ENCODE data around the gene GOLGA8O.
"Not testable (repeated sequence)": the region's sequence is repeated elsewhere in the genome, so short reads cannot be mapped to it uniquely, and the experiment has no call there.

GOLGA8O gene

GRCh38 chr15:32455534-32455933 is at the start of gene GOLGA8O:
Gene GOLGA8O (minus strand): TSS chr15:32455634. CDS start chr15:32455536, 98 bp downstream.
- CTCF ChIA-PET; H3K27ac ChIP-seq; DNase-seq (ENCODE audit: low spot score); POLR2A ChIA-PET (ENCODE audit: low non-redundant PET): not testable (repeated sequence)

DNA sequence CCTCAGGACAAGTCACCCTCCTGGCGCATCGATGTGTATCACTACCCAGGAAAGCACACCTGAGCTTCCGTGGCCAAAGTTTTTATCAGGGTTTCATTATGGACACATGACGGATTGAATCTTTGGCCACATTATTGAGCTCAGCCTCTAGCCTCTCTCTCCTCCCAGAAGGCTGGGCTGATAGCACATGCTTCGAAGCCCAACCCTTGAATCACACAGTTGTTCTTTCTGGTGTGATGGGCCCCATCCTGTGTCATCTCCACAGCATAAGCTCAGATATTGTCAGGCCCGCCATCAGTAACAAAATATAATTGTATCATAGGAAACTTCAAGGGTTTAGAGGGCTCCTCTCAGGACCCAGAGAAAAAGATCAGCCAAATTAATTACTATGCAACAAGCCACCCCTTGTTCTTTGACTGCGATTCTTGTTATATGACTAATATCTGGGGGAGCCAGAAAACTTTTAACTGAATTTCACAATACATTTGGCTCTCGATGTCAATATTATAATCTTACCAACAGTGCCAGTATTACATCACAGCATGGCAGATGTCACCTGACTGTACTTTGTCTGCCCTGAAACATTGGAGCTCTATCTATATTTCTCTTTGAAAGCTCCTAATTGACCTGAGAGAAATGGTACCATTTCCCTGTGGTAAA is 48.8 kb upstream of the GOLGA8O start:
- CTCF ChIA-PET; H3K27ac ChIP-seq; DNase-seq (ENCODE audit: low spot score); POLR2A ChIA-PET (ENCODE audit: low non-redundant PET): not testable (repeated sequence)

- CTCF ChIA-PET; POLR2A ChIA-PET (ENCODE audit: low non-redundant PET); H3K27ac ChIP-seq; DNase-seq (ENCODE audit: low spot score): not testable (repeated sequence)
Observed at GRCh38 chr15:32502946-32503345, 47.5 kb upstream of the GOLGA8O start.

DNA sequence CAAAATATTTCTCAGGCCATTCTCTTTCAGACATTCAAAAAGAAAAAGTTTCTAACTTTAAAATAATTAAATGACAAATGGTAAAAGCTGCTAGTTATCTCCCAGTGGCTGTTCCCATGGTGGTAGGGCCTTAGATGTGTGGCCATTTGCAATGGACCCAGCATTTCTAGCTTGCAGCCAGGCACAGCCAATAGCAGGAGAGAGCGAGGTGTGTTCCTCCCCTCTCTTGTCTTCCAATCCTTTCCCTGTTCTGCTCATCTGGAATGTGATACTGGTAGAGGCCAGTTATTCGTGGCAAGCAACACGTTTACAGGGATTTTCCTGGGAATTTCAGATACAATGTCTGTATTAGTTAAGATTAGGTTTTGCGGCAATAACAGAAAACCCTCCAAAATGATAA is 37.3 kb upstream of the GOLGA8O start:
- H3K27ac ChIP-seq; DNase-seq (ENCODE audit: low spot score); POLR2A ChIA-PET (ENCODE audit: low non-redundant PET); CTCF ChIA-PET: not testable (repeated sequence)

- DNase-seq (ENCODE audit: low spot score); CTCF ChIA-PET; H3K27ac ChIP-seq; POLR2A ChIA-PET (ENCODE audit: low non-redundant PET): not testable (repeated sequence)
Observed at GRCh38 chr15:32486474-32486873, 31.0 kb upstream of the GOLGA8O start.

DNA sequence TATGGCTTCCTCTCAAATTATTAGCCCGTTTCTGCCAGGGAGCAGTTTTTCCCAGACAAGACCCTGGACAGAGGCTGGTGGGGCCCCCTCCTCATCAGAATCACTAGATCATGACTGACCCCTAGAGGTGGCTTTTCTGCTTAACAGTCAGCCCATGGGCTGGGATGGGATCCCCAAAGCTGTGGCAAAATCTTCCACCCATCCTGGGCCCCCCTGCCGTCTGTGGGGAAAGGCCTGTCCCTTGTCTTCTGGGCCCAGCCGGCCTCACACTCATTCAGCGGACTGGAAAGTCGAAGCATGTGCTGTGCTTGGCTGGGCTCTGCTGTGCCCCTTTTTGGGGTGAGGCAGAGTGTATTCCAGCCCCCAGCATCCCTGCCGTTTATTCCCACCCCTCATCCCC is 27.9 kb upstream of the GOLGA8O start:
- H3K27ac ChIP-seq; POLR2A ChIA-PET (ENCODE audit: low non-redundant PET); DNase-seq (ENCODE audit: low spot score); CTCF ChIA-PET: not testable (repeated sequence)

GRCh38 chr15:32481683-32482082 is 26.2 kb upstream of the GOLGA8O start:
- POLR2A ChIA-PET (ENCODE audit: low non-redundant PET); CTCF ChIA-PET; DNase-seq (ENCODE audit: low spot score); H3K27ac ChIP-seq: not testable (repeated sequence)

- POLR2A ChIA-PET (ENCODE audit: low non-redundant PET); CTCF ChIA-PET; DNase-seq (ENCODE audit: low spot score); H3K27ac ChIP-seq: not testable (repeated sequence)
Observed at GRCh38 chr15:32468076-32468475, 12.6 kb upstream of the GOLGA8O start.

DNA sequence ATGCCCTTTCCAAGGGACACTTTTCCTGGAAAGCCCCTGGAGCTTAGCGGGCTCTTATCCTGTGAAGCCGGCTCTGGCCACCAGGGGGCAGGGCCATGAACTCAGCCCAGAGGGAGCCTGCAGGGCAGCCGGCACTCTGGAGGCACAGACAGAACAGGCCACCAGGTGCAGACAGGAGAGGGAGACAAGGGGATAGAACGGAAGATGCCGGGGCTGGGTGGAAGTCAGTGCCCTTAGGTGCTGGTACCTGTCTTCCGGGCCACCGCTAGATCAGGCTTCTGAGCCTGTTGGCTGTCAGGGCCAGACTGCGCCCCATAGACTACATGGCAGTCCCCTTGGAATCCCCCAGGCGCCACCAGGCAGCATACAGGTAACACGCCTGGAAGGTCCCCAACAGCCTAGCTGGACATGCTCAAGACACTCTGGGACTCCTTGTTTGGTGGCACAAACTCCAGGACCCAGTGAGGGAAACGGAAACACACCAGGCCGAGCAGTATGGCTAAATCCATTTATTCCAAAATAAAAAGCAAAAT is 14.9 kb downstream of the GOLGA8O start:
- DNase-seq (ENCODE audit: low spot score); CTCF ChIA-PET; H3K27ac ChIP-seq; POLR2A ChIA-PET (ENCODE audit: low non-redundant PET): not testable (repeated sequence)

DNA sequence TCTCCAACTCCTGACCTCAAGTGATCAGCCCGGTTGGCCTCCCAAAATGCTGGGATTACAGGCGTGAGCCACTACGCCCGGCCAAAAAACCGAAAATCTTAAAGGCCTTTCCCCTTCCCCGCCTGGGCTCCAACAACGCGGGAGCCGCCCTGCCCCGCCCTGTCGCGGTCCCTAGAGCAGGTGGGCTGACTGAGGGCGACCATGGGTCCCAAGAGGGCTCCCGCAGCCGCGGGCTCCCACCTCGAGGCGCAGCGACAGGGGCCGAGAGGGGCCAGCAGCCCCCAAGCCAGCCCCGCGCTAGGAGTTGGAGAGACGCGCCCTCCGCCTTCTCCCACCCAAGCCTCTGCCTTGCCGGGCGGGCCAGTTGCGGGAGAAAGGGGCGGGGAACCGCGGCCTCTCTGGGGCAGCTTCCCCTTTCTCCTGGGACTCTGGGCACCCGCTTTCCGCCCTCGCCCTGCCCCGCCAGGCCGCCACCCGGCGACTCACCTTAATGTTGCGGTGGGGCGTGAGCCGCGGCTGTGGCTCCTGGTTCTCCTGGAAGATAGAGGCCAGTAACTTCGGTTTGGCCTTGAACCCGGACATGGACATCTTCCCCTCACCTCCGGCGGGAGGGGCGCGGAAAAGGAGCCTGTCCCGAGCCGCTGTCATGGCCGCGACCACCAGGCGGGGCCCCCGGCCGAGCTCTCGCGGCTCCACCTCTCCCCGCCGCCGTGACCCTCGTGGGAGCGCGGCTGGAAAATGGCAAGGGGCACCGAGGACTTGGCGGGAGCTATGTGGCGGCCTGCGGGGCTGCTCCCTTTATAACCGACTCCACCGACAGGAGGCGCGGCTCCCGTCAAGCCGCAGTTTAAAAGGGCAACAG is 21.1 kb downstream of the GOLGA8O start:
- H3K27ac ChIP-seq; CTCF ChIA-PET; DNase-seq (ENCODE audit: low spot score); POLR2A ChIA-PET (ENCODE audit: low non-redundant PET): not testable (repeated sequence)

DNA sequence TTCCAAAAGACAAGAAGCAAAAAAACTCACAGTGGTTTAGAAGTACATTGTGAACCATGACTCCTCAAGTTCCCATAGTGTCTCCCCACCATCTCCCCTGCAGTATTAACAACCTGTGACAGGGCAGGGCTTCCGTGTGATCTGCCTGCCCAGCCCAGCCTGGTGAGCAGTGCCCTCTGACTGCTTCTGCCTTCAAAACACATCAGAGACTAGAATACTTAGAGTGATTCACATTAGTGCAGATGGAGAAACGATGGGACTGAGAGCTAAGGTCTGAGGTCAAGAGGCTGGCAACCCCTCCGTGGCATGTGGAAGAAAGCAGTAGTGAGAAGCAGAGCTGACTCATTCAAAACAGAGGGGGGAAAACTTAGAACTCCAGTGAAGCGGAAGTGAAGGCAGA is 27.8 kb downstream of the GOLGA8O start:
- POLR2A ChIA-PET (ENCODE audit: low non-redundant PET); H3K27ac ChIP-seq; CTCF ChIA-PET; DNase-seq (ENCODE audit: low spot score): not testable (repeated sequence)

DNA sequence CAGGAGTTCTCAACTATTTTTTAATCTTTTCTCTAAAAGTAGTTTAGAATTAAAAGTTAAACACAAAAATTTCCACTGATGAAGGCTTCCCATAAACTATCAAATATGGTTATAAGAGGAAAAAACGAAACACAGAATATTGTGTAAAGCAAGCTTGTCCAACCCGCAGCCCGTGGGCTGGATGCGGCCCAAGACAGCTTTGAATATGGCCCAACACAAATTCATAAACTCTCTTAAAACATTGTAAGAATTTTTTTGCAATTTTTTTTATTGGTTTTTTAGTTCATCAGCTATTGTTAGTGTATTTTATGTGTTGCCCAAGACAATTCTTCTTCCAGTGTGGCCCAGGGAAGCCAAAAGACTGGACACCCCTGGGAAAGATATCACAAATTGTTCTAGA is 28.9 kb downstream of the GOLGA8O start:
- CTCF ChIA-PET; DNase-seq (ENCODE audit: low spot score); POLR2A ChIA-PET (ENCODE audit: low non-redundant PET); H3K27ac ChIP-seq: not testable (repeated sequence)

DNA sequence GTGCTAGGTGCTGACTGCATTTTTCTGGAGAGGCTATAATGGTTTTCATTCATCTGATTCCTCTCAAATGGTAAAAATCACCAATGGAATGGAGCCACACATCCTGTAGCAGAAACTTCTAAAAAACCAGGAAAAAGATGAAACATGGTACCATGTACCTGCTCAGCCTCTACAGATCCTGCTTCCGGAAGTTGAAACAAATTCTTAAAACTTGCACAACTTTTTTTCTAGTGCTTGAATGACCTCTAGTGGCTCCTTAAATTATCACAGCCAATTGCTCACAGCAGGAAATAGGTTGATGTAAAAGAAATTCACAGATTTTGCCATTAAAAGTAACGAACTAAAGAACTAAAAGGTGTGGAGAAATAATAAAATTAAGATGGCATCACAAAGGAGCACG is 47.5 kb downstream of the GOLGA8O start:
- CTCF ChIA-PET; H3K27ac ChIP-seq; POLR2A ChIA-PET (ENCODE audit: low non-redundant PET); DNase-seq (ENCODE audit: low spot score): not testable (repeated sequence)

DNA sequence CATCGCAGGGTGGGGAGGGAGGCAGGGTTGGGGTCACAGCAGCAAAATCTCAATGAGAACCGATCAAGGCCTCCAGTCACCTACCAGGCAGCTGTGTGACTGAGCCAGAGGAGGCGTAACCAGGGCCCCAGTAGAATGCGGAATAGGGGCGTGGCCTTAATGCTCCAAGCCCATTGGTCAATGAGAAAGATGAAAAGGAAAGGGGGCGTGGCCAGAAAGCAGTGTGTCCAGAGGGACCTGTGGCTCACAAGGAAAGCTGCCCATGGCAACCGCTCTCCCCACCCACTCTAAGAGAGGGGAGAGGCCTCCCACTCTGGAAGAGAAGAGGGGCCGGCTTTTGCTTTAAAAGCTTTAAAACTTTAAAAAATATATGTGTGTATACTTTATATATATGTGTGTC is 52.2 kb downstream of the GOLGA8O start, which contains the start of gene GOLGA8K:
Gene GOLGA8K (minus strand): TSS at position 101 of the 400 bp plus-strand sequence. CDS start 98 bp downstream, at position 3.
- DNase-seq (ENCODE audit: low spot score); CTCF ChIA-PET; H3K27ac ChIP-seq; POLR2A ChIA-PET (ENCODE audit: low non-redundant PET): not testable (repeated sequence)

GRCh38 chr15:32396522-32396921 is 58.9 kb downstream of the GOLGA8O start:
- CTCF ChIA-PET; H3K27ac ChIP-seq; POLR2A ChIA-PET (ENCODE audit: low non-redundant PET); DNase-seq (ENCODE audit: low spot score): not testable (repeated sequence)
